Kidney (tissue), 14 donors: ENCODE results near the gene CMIP. TPM values are rescaled to one million over a fixed set of nuclear protein-coding genes. Genes with fewer than 3 reads are reported as not detected.
A peak's percentile ranks its signal among the peaks of the same experiment; 100 is the strongest.

Experiments
- DNase-seq, 5 donors: peaks; one replicate each; pipeline ENCODE4 v3.0.0-alpha.2; 2013 to 2020
- FAIRE-seq: peaks from 2 replicates; lab custom pipeline; 2012; peaks lifted over from hg19 to GRCh38; lab: Jason Lieb, UNC
- H3K27ac ChIP-seq, 2 donors: one replicate each; pipeline ENCODE4 v1.7.0; 2013; ENCODE audit warnings: low read depth in 2 of 2, low read length in 2 of 2, inconsistent platforms in 1 of 2
- H3K27me3 ChIP-seq: one replicate; pipeline ENCODE4 v1.7.1; 2013; ENCODE audit warnings: low read length, inconsistent platforms; ENCODE audit not compliant: control insufficient read depth, insufficient read depth
- H3K36me3 ChIP-seq, 3 donors: one replicate each; pipeline versions ENCODE4 v1.7.0 to v1.7.1; 2013; ENCODE audit warnings: low read length in 3 of 3, control low read depth in 1 of 3, inconsistent platforms in 1 of 3; ENCODE audit not compliant: insufficient read depth in 3 of 3, control insufficient read depth in 2 of 3
- H3K4me1 ChIP-seq, 3 donors: one replicate each; pipeline versions ENCODE4 v1.7.0 to v1.7.1; 2013; ENCODE audit warnings: low read length in 3 of 3, inconsistent platforms in 1 of 3, low read depth in 1 of 3; ENCODE audit not compliant: control insufficient read depth in 2 of 3, insufficient read depth in 2 of 3
- H3K4me3 ChIP-seq, 3 donors: one replicate each; pipeline versions ENCODE4 v1.7.0 to v1.8.1; 2013; ENCODE audit warnings: low read length in 3 of 3, control low read depth in 1 of 3, inconsistent platforms in 1 of 3
- H3K9ac ChIP-seq, 3 donors: one replicate each; pipeline versions ENCODE4 v1.7.0 to v1.7.1; 2013; ENCODE audit warnings: low read length in 3 of 3, control low read depth in 1 of 3, inconsistent platforms in 1 of 3
- H3K9me3 ChIP-seq, 3 donors: one replicate each; pipeline versions ENCODE4 v1.7.0 to v1.7.1; 2013; ENCODE audit warnings: low read length in 3 of 3, control low read depth in 1 of 3, inconsistent platforms in 1 of 3; ENCODE audit not compliant: control insufficient read depth in 2 of 3, insufficient read depth in 1 of 3
- CTCF ChIP-seq: IDR thresholded peaks from 3 replicates; pipeline ENCODE4 v1.5.1; 2012; ENCODE audit warnings: mild to moderate bottlenecking, moderate library complexity, borderline replicate concordance; ENCODE audit not compliant: insufficient read depth; ENCODE audit errors: extremely low read depth
- intact Hi-C: fragments of 100-400 bp; cut with DNase I; formaldehyde crosslinking; loops from one replicate; pipeline ENCODE4 v1.11.1; 2022
- polyA plus RNA-seq: library from polyadenylated mRNA; stranded (reverse); fragments of 350-450 nt; fragmentation: Illumina TruSeq; extraction: RNeasy Lipid Tissue Mini Kit (QIAGEN cat#74804); gene quantifications from one replicate; pipeline ENCODE4 v1.2.3, GENCODE V29; 2014; ENCODE audit warnings: low read depth, low replicate concordance; ENCODE audit not compliant: insufficient read depth
- total RNA-seq: library from RNA; stranded (reverse); fragmentation: NEBNext Ultra II Directional; extraction: Animal tissue kit (Norgen Biotek cat#: 25700); gene quantifications from one replicate; pipeline ENCODE4 v1.2.1, GENCODE V29; 2021
- donor health status: control.
- donor health status: control.
- donor health status: control.
- donor health status: control.
- donor health status: control.
- donor health status: DM: yes; HTN: yes; CAD: no.
- donor health status: Normal renal cell carcinoma (clear cell type).

CMIP gene
- total and polyA plus RNA-seq, 2 donors from 2014 or later, result 16.6 to 65.7 TPM

- Histone ChIP-seq H3K9me3 (no peaks in the 10 kb centered on the region), H3K36me3 (no peaks in the 10 kb centered on the region), H3K27me3 (no peaks in the 10 kb centered on the region), H3K27ac (no peak overlapping the region), H3K4me3 (no peak overlapping the region), H3K4me1 (peaks cover 0 to 6% (median 3%) of the 10 kb centered on the region in 3 donors), H3K9ac (no peak overlapping the region)
- peak; percentile 18 for TF ChIP-seq CTCF
- FAIRE-seq (no peak), DNase-seq (peak in 1 of 5 donors; percentile 52)
- intact Hi-C loops, result no loop called here
These were observed 15.5 kb upstream of the CMIP start for GRCh38 chr16:81429045-81429521.

GRCh38 chr16:81431554-81432353 lies 12.9 kb upstream of the CMIP start:
- H3K27ac ChIP-seq, result peak overlapping the region in 1 of 2 donors; percentile 53
- H3K9me3 ChIP-seq, result no peaks in the 10 kb centered on the region
- no peak overlapping the region for H3K9ac ChIP-seq
- H3K4me3 ChIP-seq, result no peak overlapping the region
- DNase-seq (peak in 4 of 5 donors; percentile 32 to 53 (median 44)), FAIRE-seq (no peak)
- H3K4me1 ChIP-seq, result peaks cover 0 to 6% (median 3%) of the 10 kb centered on the region in 3 donors
- H3K36me3 ChIP-seq, result no peaks in the 10 kb centered on the region
- H3K27me3 ChIP-seq, result no peaks in the 10 kb centered on the region
- intact Hi-C loops, result no loop called here
- TF ChIP-seq CTCF, result no peak

GRCh38 chr16:81432937-81433557 lies 11.6 kb upstream of the CMIP start:
- TF ChIP-seq CTCF, result no peak
- peaks cover 0 to 6% (median 3%) of the 10 kb centered on the region in 3 donors for H3K4me1 ChIP-seq
- no peaks in the 10 kb centered on the region for H3K9me3 ChIP-seq
- H3K36me3 ChIP-seq, result no peaks in the 10 kb centered on the region
- H3K4me3 ChIP-seq, result no peak overlapping the region
- H3K9ac ChIP-seq, result no peak overlapping the region
- intact Hi-C loops, result no loop called here
- DNase-seq (peak in 1 of 5 donors; percentile 43), FAIRE-seq (no peak)
- no peak overlapping the region for H3K27ac ChIP-seq
- H3K27me3 ChIP-seq, result no peaks in the 10 kb centered on the region
